ENCODE results near the gene SAFB2.

DNA sequence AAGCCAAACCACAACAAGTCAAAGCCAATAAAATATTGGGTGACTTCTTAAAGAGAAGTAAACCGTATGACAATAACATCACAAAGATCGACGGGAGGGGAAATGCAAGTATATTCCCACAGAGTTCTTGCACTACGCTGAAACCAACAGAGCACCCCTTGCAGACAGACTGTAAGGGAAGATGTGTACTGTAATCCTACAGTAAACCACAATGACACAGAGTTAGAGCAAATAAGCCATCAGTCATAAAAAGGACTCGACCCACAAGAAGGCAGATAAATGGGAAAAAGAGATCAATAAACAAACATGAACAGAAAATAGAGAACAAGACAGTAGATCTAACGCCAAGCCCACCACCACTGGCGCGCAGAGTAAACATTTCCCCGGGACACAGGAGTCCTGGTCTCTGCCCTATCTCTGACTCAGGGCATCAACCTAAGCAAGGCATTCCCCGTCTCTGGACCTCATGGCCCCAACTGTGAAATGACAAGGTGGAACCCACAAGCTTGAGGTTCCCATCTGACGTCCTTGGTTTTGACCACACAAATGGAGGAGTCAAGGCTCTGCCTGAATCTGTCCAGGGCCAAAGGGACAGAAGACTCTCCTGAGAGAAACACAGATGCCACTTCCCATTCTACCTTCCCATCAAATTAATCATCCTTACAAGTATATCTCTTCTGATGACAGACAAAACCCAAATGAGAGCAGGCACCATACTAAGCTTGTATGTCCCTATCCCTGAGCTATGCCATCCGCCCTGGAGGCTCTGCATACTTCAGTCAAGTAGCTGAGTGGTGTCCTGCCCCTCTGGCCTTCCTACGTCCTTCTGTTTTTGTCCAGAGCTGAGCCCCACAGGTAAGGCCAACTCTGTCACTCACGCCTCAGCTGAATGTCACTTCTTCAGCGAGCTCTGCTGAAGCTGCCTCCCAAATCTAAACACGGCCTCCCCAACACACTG lies 15.0 kb downstream of the SAFB2 start:
- no peak for TF ChIP-seq POLR2A (IDR thresholded peaks at IDR 0.05)
- TF ChIP-seq CTCF (IDR thresholded peaks at IDR 0.05), result no peak
- no peak for TF ChIP-seq POLR2AphosphoS5 (IDR thresholded peaks at IDR 0.05)

All from gastroesophageal sphincter (tissue), 3 donors.